Endothelial cell of umbilical vein (primary cell): ENCODE results near the gene WDR89. TPM values are rescaled to one million over a fixed set of nuclear protein-coding genes. Genes with fewer than 3 reads are reported as not detected.

ENCODE experiments used
- BruUV-seq: library from RNA; stranded (reverse); fragments of 400-500 nt; replicated peaks from 2 replicates; lab custom pipeline; 2021; lab: Mats Ljungman, UMichigan
- CTCF ChIA-PET: fragments of 300-600, 350-600 bp; sonication (Branson Sonifier 250); formaldehyde crosslinking; loops from one replicate; lab custom pipeline; 2021; ENCODE audit warnings: antibody characterized with exemption, inconsistent platforms; lab: Charles Lee
- POLR2A ChIA-PET: fragments of 300-600, 350-600 bp; sonication (Branson Sonifier 250); formaldehyde crosslinking; loops from one replicate; lab custom pipeline; 2021; ENCODE audit warnings: antibody characterized with exemption, inconsistent platforms; lab: Charles Lee
- DNase-seq: peaks from one replicate; pipeline ENCODE4 v3.0.0-alpha.2; 2011; ENCODE audit warnings: low read depth, low spot score
- FAIRE-seq: peaks from 2 replicates; lab custom pipeline; 2011; peaks lifted over from hg19 to GRCh38; lab: Jason Lieb, UNC
- H2AFZ ChIP-seq: 2 replicates; pipeline ENCODE4 v1.6.0; 2012; ENCODE audit warnings: low read depth, low read length, control low read depth, inconsistent platforms
- H3K27ac ChIP-seq: 2 replicates; pipeline ENCODE4 v1.5.1; 2011; ENCODE audit warnings: low read depth, mild to moderate bottlenecking, control low read depth, low read length, moderate library complexity; ENCODE audit not compliant: insufficient read depth
- H3K27me3 ChIP-seq, 2 experiments: 2 replicates each; pipeline versions ENCODE4 v1.6.0 to v1.6.1; 2011; ENCODE audit warnings: low read length in 2 of 2, mixed read lengths in 1 of 2; ENCODE audit not compliant: control insufficient read depth in 2 of 2, insufficient read depth in 2 of 2
- H3K36me3 ChIP-seq, 2 experiments: 2 replicates in 1 of 2; 3 replicates in 1 of 2; pipeline ENCODE4 v1.5.1; 2011; ENCODE audit warnings: low read length in 2 of 2, mild to moderate bottlenecking in 1 of 2, moderate library complexity in 1 of 2; ENCODE audit not compliant: control insufficient read depth in 2 of 2, insufficient read depth in 2 of 2; ENCODE audit errors: extremely low read depth in 1 of 2
- H3K4me1 ChIP-seq: 3 replicates; pipeline ENCODE4 v1.5.1; 2011; ENCODE audit warnings: mild to moderate bottlenecking, low read length; ENCODE audit not compliant: control insufficient read depth, insufficient read depth; ENCODE audit errors: extremely low read depth
- H3K4me2 ChIP-seq: 2 replicates; pipeline ENCODE4 v1.6.1; 2011; ENCODE audit warnings: low read length, control low read depth, mixed read lengths; ENCODE audit not compliant: insufficient read depth
- H3K4me3 ChIP-seq, 3 experiments: fragments of 200-600 bp in 1 of 3; sonication (generic), shearing (Covaris generic) in 1 of 3; replicated peaks in 1 of 3; 2 replicates each; pipeline ENCODE4 v1.5.1; 2011 to 2016; ENCODE audit warnings: control low read depth in 3 of 3, low read length in 3 of 3, mild to moderate bottlenecking in 2 of 3, inconsistent platforms in 1 of 3, low read depth in 1 of 3, moderate library complexity in 1 of 3; ENCODE audit not compliant: insufficient read depth in 1 of 3
- H3K79me2 ChIP-seq: 2 replicates; pipeline ENCODE4 v1.6.0; 2012; ENCODE audit warnings: low read length, inconsistent platforms; ENCODE audit not compliant: control insufficient read depth, insufficient read depth
- H3K9ac ChIP-seq: replicated peaks from 2 replicates; pipeline ENCODE3; 2011; ENCODE audit warnings: low read length, control low read depth; ENCODE audit not compliant: insufficient read depth; ENCODE audit errors: extremely low read depth
- H3K9me1 ChIP-seq: replicated peaks from 3 replicates; pipeline ENCODE4 v1.6.0; 2011; ENCODE audit warnings: mild to moderate bottlenecking, low read length; ENCODE audit not compliant: control insufficient read depth, insufficient read depth; ENCODE audit errors: extremely low read depth
- H3K9me3 ChIP-seq: replicated peaks from 2 replicates; pipeline ENCODE4 v1.5.1; 2012; ENCODE audit warnings: low read length, inconsistent platforms; ENCODE audit not compliant: control insufficient read depth, insufficient read depth
- H4K20me1 ChIP-seq: replicated peaks from 2 replicates; pipeline ENCODE3; 2011; ENCODE audit warnings: mild to moderate bottlenecking, low read length; ENCODE audit not compliant: control insufficient read depth, insufficient read depth; ENCODE audit errors: extremely low read depth
- EZH2 ChIP-seq: IDR thresholded peaks from 2 replicates; pipeline ENCODE4 v1.6.1; 2012; ENCODE audit warnings: borderline replicate concordance, low read depth, mild to moderate bottlenecking, moderate library complexity, low read length, inconsistent platforms; ENCODE audit not compliant: severe bottlenecking
- FOS ChIP-seq: IDR thresholded peaks from 2 replicates; pipeline ENCODE4 v1.6.1; 2011; ENCODE audit warnings: mild to moderate bottlenecking, low read length, moderate library complexity, borderline replicate concordance; ENCODE audit not compliant: insufficient read depth
- GATA2 ChIP-seq: IDR thresholded peaks from 2 replicates; pipeline ENCODE4 v1.7.0; 2011; ENCODE audit warnings: low read depth, mild to moderate bottlenecking, moderate library complexity, mixed read lengths, low read length; ENCODE audit not compliant: insufficient read length, insufficient read depth
- JUN ChIP-seq: IDR thresholded peaks from 2 replicates; pipeline ENCODE4 v1.6.1; 2011; ENCODE audit warnings: borderline replicate concordance, low read depth; ENCODE audit not compliant: insufficient read length, insufficient read depth
- MYC ChIP-seq: IDR thresholded peaks from one replicate; pipeline ENCODE4 v1.6.1; 2011; ENCODE audit warnings: mild to moderate bottlenecking, low read depth, low read length
- POLR2A ChIP-seq: IDR thresholded peaks from 2 replicates; pipeline ENCODE4 v1.6.1; 2012; ENCODE audit warnings: low read depth, mild to moderate bottlenecking, control low read depth, low read length
- POLR2AphosphoS5 ChIP-seq: IDR thresholded peaks from 2 replicates; pipeline ENCODE4 v1.6.1; 2012; ENCODE audit warnings: low read depth, mild to moderate bottlenecking, control low read depth, low read length, moderate library complexity; ENCODE audit not compliant: insufficient read depth
- dilution Hi-C: fragments of 300-500 bp; cut with MboI; formaldehyde crosslinking; loops from one replicate; pipeline ENCODE4 v1.15.0; 2019; ENCODE audit warnings: low sequenced_read_pairs; ENCODE audit not compliant: extremely low pct_ligation_motif_present
- intact Hi-C: fragments of 100-400 bp; cut with micrococcal nuclease; formaldehyde crosslinking; loops from one replicate; pipeline ENCODE4 v1.10.0; 2022
- polyA plus RNA-seq, 4 experiments: library from polyadenylated mRNA; depleted of rRNA in 3 of 4; stranded (reverse) in 3 of 4; unstranded in 1 of 4; fragments of >200 nt; gene quantifications; 2 replicates each; pipeline versions ENCODE4 v1.2.1 to v1.2.3, GENCODE V29; 2011 to 2012; ENCODE audit warnings: missing spikeins in 1 of 4
- total RNA-seq: library from RNA; stranded (reverse); gene quantifications from 2 replicates; pipeline ENCODE4 v1.2.3, GENCODE V29; 2021
- TF ChIP-seq, protein P1 (sequence below): IDR thresholded peaks from 2 replicates; pipeline ENCODE4 v1.6.1; 2011; ENCODE audit not compliant: insufficient read depth, insufficient read length
- TF ChIP-seq, protein P2 (sequence below), 2 donors: IDR thresholded peaks; 1 replicate in 1 of 2; 2 replicates in 1 of 2; pipeline ENCODE4 v1.5.1; 2011; ENCODE audit warnings: low read length in 2 of 2, mild to moderate bottlenecking in 2 of 2, moderate library complexity in 2 of 2, control low read depth in 1 of 2, inconsistent platforms in 1 of 2, low read depth in 1 of 2; ENCODE audit not compliant: insufficient read depth in 1 of 2; ENCODE audit errors: extremely low read depth in 1 of 2

The WDR89 gene
- total and polyA plus RNA-seq, 2 donors (not counting 3 experiments of a cell fraction or from before 2014, with no cell fraction given) = 3.5 to 10.7 TPM

GRCh38 chr14:63555572-63555971, 86.1 kb downstream of the WDR89 start:
- Histone ChIP-seq H3K9ac (no peak overlapping the region), H3K36me3 (no peaks in the 10 kb centered on the region), H3K79me2 (no peaks in the 10 kb centered on the region), H3K9me3 (no peaks in the 10 kb centered on the region), H3K27ac (no peak overlapping the region), H3K4me2 (no peak overlapping the region), H3K4me3 (no peak overlapping the region), H3K9me1 (no peaks in the 10 kb centered on the region), H3K4me1 (no peaks in the 10 kb centered on the region), H3K27me3 (no peaks in the 10 kb centered on the region), H2AFZ (no peak overlapping the region), H4K20me1 (no peaks in the 10 kb centered on the region)
- TF ChIP-seq POLR2AphosphoS5 (no peak), POLR2A (no peak), EZH2 (no peak), GATA2 (no peak), MYC (no peak), JUN (no peak), FOS (no peak)
- TF ChIP-seq, protein P1, sequence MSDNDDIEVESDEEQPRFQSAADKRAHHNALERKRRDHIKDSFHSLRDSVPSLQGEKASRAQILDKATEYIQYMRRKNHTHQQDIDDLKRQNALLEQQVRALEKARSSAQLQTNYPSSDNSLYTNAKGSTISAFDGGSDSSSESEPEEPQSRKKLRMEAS = no peak
- TF ChIP-seq, protein P2, sequence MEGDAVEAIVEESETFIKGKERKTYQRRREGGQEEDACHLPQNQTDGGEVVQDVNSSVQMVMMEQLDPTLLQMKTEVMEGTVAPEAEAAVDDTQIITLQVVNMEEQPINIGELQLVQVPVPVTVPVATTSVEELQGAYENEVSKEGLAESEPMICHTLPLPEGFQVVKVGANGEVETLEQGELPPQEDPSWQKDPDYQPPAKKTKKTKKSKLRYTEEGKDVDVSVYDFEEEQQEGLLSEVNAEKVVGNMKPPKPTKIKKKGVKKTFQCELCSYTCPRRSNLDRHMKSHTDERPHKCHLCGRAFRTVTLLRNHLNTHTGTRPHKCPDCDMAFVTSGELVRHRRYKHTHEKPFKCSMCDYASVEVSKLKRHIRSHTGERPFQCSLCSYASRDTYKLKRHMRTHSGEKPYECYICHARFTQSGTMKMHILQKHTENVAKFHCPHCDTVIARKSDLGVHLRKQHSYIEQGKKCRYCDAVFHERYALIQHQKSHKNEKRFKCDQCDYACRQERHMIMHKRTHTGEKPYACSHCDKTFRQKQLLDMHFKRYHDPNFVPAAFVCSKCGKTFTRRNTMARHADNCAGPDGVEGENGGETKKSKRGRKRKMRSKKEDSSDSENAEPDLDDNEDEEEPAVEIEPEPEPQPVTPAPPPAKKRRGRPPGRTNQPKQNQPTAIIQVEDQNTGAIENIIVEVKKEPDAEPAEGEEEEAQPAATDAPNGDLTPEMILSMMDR (IDR thresholded peaks at IDR 0.05; ENCODE audit: extremely low read depth in 1 of 2, insufficient read depth in 1 of 2, low read depth in 1 of 2, low read length in 2 of 2) = no peak
- BruUV-seq = no TSS peak
- dilution Hi-C loops (no loop called here), intact Hi-C loops (no loop called here)
- CTCF ChIA-PET = interaction anchor here (1.0 to 1.2 kb wide), 2 partner anchors 8 to 78 kb away, joined by 3 read pairs; no protein-coding TSS in a partner anchor
- FAIRE-seq (no peak), DNase-seq (no peak)
- POLR2A ChIA-PET = no interaction called here
